ENCODE data around the gene BICDL2.

The BICDL2 gene

GRCh38 chr16:2981899-2982250 lies 54.9 kb downstream of the BICDL2 start:
- CTCF ChIA-PET: interaction anchor here (1.4 to 2.8 kb wide), 4 partner anchors 10 to 55 kb away, joined by 4 to 12 read pairs (median 5); partner anchors contain the start of gene PAQR4
- no peak for TF ChIP-seq ZNF529 (tag by site-specific recombination; IDR thresholded peaks at IDR 0.05; ENCODE audit: insufficient replicate concordance)
- peak; percentile 28; the same call in 1 of the 2 replicates for TF ChIP-seq ZNF394 (tag by site-specific recombination; IDR thresholded peaks at IDR 0.05; ENCODE audit: borderline replicate concordance)
- no peak for TF ChIP-seq SP7 (tag by site-specific recombination; IDR thresholded peaks at IDR 0.05)
- no peak for TF ChIP-seq ZBTB20 (tag by site-specific recombination; IDR thresholded peaks at IDR 0.05)
- TF ChIP-seq GLIS1 (tag by site-specific recombination; IDR thresholded peaks at IDR 0.05): peak; percentile 73
- peak; percentile 53 for TF ChIP-seq SCRT2 (tag by site-specific recombination; IDR thresholded peaks at IDR 0.05)
- TF ChIP-seq PATZ1 (tag by site-specific recombination; IDR thresholded peaks at IDR 0.05): peak; percentile 24; the same call in 1 of the 2 replicates
- TF ChIP-seq ZIC2 (tag by site-specific recombination; IDR thresholded peaks at IDR 0.05): peak; percentile 43; the same call in 1 of the 2 replicates
- peak; percentile 82 for TF ChIP-seq ZNF600 (tag by site-specific recombination; IDR thresholded peaks at IDR 0.05)
- TF ChIP-seq EGR2 (tag by site-specific recombination; IDR thresholded peaks at IDR 0.05; ENCODE audit: low read depth): peak; percentile 83
- TF ChIP-seq ZFHX2 (tag by site-specific recombination; conservative IDR thresholded peaks at IDR 0.05): peak; percentile 92
- Histone ChIP-seq H3K4me1 (ENCODE audit: control insufficient read depth, insufficient read depth, low read length) (no peaks in the 10 kb centered on the region), H3K27ac (ENCODE audit: extremely low read depth, low read depth, low read length) (no peak overlapping the region), H3K36me3 (ENCODE audit: control insufficient read depth in 2 of 2, insufficient read depth in 1 of 2, low read length in 2 of 2) (peaks cover 3 to 15% of the 10 kb centered on the region in 2 experiments; a peak in 2 of 3 replicates), H3K4me3 (ENCODE audit: low read depth, low read length) (no peak overlapping the region), H3K9me3 (ENCODE audit: control insufficient read depth, insufficient read depth, low read depth, low read length) (no peaks in the 10 kb centered on the region)
- POLR2A ChIA-PET: interaction anchor here (0.7 to 2.2 kb wide), 8 partner anchors 9 to 552 kb away, joined by 3 to 25 read pairs (median 4); partner anchors contain the start of genes HCFC1R1, KREMEN2, THOC6 and TNFRSF12A

DNA sequence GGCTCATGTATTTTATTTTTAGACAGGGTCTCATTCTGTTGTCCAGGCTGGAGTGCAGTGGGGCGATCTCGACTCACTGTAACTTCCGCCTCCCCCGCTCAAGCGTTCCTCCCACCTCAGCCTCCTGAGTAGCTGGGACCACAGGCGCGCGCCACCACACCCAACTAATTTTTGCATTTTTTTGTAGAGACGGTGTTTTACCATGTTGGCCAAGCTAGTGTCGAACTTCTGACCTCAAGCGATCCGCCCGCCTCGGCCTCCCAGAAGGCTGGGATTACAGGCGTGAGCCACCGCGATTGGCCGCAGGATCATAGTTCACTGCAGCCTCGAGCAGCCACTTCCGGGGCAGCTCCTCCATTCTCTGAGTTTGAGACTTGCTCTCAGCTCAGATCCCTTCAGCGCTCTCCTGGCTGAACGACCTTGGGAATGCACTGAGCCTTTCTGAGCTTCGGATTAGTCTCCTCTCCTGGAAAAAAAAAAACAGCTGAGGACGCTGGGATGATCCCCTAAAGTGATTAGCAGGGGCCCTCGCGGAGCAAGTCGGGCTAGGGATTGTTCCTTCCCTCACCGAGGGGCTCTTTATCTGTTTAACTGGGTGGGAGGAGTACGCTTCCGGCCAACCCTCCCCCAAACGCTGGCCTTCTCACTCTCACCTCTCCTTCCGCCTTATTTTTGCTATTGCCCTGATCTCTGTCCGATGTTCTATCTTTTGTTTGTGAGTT lies 55.4 kb downstream of the BICDL2 start:
- POLR2A ChIA-PET: interaction anchor here (0.7 to 2.2 kb wide), 9 partner anchors 8 to 551 kb away, joined by 3 to 25 read pairs (median 5); partner anchors contain the start of genes FLYWCH1, FLYWCH2, KREMEN2 and PAQR4

More for the DNA sequence above, 55.4 kb downstream of the BICDL2 start:
- H3K4me3 ChIP-seq (ENCODE audit: low read depth, low read length): no peak overlapping the region
- H3K27ac ChIP-seq (ENCODE audit: extremely low read depth, low read depth, low read length): no peak overlapping the region
- no peaks in the 10 kb centered on the region for H3K4me1 ChIP-seq (ENCODE audit: control insufficient read depth, insufficient read depth, low read length)
- peaks cover 3 to 21% of the 10 kb centered on the region in 2 experiments; a peak in 2 of 3 replicates for H3K36me3 ChIP-seq (ENCODE audit: control insufficient read depth in 2 of 2, insufficient read depth in 1 of 2, low read length in 2 of 2)
- TF ChIP-seq ZNF302 (tag by site-specific recombination; IDR thresholded peaks at IDR 0.05; ENCODE audit: low read depth): no peak
- TF ChIP-seq ZNF221 (tag by site-specific recombination; IDR thresholded peaks at IDR 0.05; ENCODE audit: borderline replicate concordance): no peak
- no peak for TF ChIP-seq ZNF792 (tag by site-specific recombination; IDR thresholded peaks at IDR 0.05)
- no peak for TF ChIP-seq ZNF239 (tag by site-specific recombination; IDR thresholded peaks at IDR 0.05)
- TF ChIP-seq ZNF248 (tag by site-specific recombination; IDR thresholded peaks at IDR 0.05): no peak
- TF ChIP-seq AEBP2 (tag by site-specific recombination; IDR thresholded peaks at IDR 0.05; ENCODE audit: borderline replicate concordance): no peak
- TF ChIP-seq ZFP69B (tag by site-specific recombination; IDR thresholded peaks at IDR 0.05): no peak
- TF ChIP-seq ZNF426 (tag by site-specific recombination; IDR thresholded peaks at IDR 0.05): no peak
- no peak for TF ChIP-seq ZNF433 (tag by site-specific recombination; IDR thresholded peaks at IDR 0.05; ENCODE audit: low read depth)
- no peak for TF ChIP-seq GFI1B (tag by site-specific recombination; IDR thresholded peaks at IDR 0.05)
- no peak for TF ChIP-seq OVOL3 (tag by site-specific recombination; IDR thresholded peaks at IDR 0.05)
- no peak for TF ChIP-seq ZNF2 (tag by site-specific recombination; IDR thresholded peaks at IDR 0.05)
- no peak for TF ChIP-seq GLI4 (tag by site-specific recombination; IDR thresholded peaks at IDR 0.05)
- TF ChIP-seq BCL6B (tag by site-specific recombination; IDR thresholded peaks at IDR 0.05): no peak
- TF ChIP-seq YY1 (tag by site-specific recombination; IDR thresholded peaks at IDR 0.05): no peak
- no peak for TF ChIP-seq MEIS1 (CRISPR knock-in tag; IDR thresholded peaks at IDR 0.05; ENCODE audit: borderline replicate concordance)
- no peak for TF ChIP-seq RBAK (tag by site-specific recombination; IDR thresholded peaks at IDR 0.05)
- no peak for TF ChIP-seq KLF16 (tag by site-specific recombination; IDR thresholded peaks at IDR 0.05)
- no peak for TF ChIP-seq ZNF521 (tag by site-specific recombination; IDR thresholded peaks at IDR 0.05)
- TF ChIP-seq KLF10 (tag by site-specific recombination; IDR thresholded peaks at IDR 0.05): no peak
- CTCF ChIA-PET: interaction anchor here (0.6 to 2.8 kb wide), 5 partner anchors 9 to 54 kb away, joined by 3 to 12 read pairs (median 5); partner anchors contain the start of gene PAQR4
- H3K9me3 ChIP-seq (ENCODE audit: control insufficient read depth, insufficient read depth, low read depth, low read length): no peaks in the 10 kb centered on the region

Measured in HEK293 (cell line).